Measurements from ENCODE around the gene MIER1. TPM values are rescaled to one million over a fixed set of nuclear protein-coding genes. Genes with fewer than 3 reads are reported as not detected.
A peak's percentile ranks its signal among the peaks of the same experiment; 100 is the strongest.

MIER1 gene
- total RNA-seq, 1 donor from 2014 or later, result 40.1 TPM

GRCh38 chr1:66925558-66925910 lies 744 bp downstream of the MIER1 start:
- Mint-ChIP-seq H3K27me3 (ENCODE audit: low read depth) (no peaks in the 10 kb centered on the region), H3K9me3 (ENCODE audit: low read depth) (no peaks in the 10 kb centered on the region), H3K27ac (ENCODE audit: unreplicated experiment) (peak overlapping the region; percentile 97), H3K4me1 (ENCODE audit: low read depth) (peaks cover 43% of the 10 kb centered on the region), H3K36me3 (ENCODE audit: low read depth) (no peaks in the 10 kb centered on the region), H3K4me3 (ENCODE audit: unreplicated experiment) (peak overlapping the region; percentile 95)
- TF ChIP-seq, protein P1, sequence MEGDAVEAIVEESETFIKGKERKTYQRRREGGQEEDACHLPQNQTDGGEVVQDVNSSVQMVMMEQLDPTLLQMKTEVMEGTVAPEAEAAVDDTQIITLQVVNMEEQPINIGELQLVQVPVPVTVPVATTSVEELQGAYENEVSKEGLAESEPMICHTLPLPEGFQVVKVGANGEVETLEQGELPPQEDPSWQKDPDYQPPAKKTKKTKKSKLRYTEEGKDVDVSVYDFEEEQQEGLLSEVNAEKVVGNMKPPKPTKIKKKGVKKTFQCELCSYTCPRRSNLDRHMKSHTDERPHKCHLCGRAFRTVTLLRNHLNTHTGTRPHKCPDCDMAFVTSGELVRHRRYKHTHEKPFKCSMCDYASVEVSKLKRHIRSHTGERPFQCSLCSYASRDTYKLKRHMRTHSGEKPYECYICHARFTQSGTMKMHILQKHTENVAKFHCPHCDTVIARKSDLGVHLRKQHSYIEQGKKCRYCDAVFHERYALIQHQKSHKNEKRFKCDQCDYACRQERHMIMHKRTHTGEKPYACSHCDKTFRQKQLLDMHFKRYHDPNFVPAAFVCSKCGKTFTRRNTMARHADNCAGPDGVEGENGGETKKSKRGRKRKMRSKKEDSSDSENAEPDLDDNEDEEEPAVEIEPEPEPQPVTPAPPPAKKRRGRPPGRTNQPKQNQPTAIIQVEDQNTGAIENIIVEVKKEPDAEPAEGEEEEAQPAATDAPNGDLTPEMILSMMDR (IDR thresholded peaks at IDR 0.05), result no peak
- DNase-seq (ENCODE audit: low spot score), result no peak

DNA sequence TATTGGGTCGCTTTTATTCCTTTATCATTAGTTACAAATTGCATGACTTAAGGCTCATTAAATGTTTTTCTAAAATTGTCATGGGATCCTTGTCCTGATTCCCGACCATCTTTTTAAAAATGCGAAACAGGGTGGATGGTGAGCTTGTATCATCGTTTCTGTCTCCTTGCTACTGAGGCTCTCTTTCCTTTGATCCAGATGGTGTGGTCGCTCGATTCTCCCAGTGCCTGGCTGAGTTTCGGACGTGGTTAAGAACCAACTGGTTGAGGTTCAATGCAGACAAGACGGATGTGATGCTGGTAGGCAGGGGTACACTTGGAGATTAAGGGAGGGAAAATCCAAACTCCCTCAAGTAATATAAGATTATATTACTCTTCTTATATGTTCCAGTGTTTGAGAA lies 1.2 kb downstream of the MIER1 start:
- no peak for DNase-seq (ENCODE audit: low spot score)
- no peaks in the 10 kb centered on the region for H3K36me3 Mint-ChIP-seq (ENCODE audit: low read depth)
- no peaks in the 10 kb centered on the region for H3K9me3 Mint-ChIP-seq (ENCODE audit: low read depth)
- H3K4me1 Mint-ChIP-seq (ENCODE audit: low read depth), result peaks cover 43% of the 10 kb centered on the region
- H3K27me3 Mint-ChIP-seq (ENCODE audit: low read depth), result no peaks in the 10 kb centered on the region
- TF ChIP-seq, protein P1 (IDR thresholded peaks at IDR 0.05), result no peak
- H3K4me3 Mint-ChIP-seq (ENCODE audit: unreplicated experiment), result peak overlapping the region; percentile 95
- peak overlapping the region; percentile 97 for H3K27ac Mint-ChIP-seq (ENCODE audit: unreplicated experiment)

- no peak for DNase-seq (ENCODE audit: low spot score)
- peaks cover 57% of the 10 kb centered on the region for H3K4me1 Mint-ChIP-seq (ENCODE audit: low read depth)
- no peaks in the 10 kb centered on the region for H3K9me3 Mint-ChIP-seq (ENCODE audit: low read depth)
- no peaks in the 10 kb centered on the region for H3K27me3 Mint-ChIP-seq (ENCODE audit: low read depth)
- TF ChIP-seq, protein P1 (IDR thresholded peaks at IDR 0.05), result no peak
- H3K27ac Mint-ChIP-seq (ENCODE audit: unreplicated experiment), result no peak overlapping the region
- no peak overlapping the region for H3K4me3 Mint-ChIP-seq (ENCODE audit: unreplicated experiment)
- H3K36me3 Mint-ChIP-seq (ENCODE audit: low read depth), result no peaks in the 10 kb centered on the region
These were observed 2.7 kb downstream of the MIER1 start for GRCh38 chr1:66927528-66927927.

DNA sequence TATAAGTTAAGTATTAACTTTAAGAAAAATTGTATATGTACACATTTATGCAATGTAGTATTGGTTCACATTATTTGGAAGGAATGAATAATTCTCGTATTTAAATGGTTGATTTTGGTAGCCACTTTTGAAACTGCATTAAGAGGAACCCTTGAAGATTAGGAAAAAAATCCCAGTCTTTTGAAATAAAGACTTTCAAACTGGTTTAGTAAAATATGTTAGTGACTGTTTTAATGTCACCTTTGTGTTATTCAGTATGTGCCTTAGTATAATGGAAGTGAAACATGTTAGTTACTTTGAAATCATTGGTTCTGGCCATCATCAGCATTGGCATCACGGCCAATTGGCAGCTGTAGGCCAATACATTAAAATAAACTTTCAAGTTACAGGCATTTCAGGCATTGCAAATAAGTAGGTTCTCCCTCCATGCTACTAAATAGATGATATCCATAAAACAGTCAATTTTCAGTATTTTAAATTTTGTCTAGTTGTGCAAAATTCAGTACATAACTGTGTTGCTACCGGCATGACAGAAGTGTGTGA lies 4.4 kb downstream of the MIER1 start:
- TF ChIP-seq, protein P1 (IDR thresholded peaks at IDR 0.05), result no peak
- H3K36me3 Mint-ChIP-seq (ENCODE audit: low read depth), result no peaks in the 10 kb centered on the region
- H3K9me3 Mint-ChIP-seq (ENCODE audit: low read depth), result no peaks in the 10 kb centered on the region
- peak overlapping the region; percentile 98 for H3K27ac Mint-ChIP-seq (ENCODE audit: unreplicated experiment)
- H3K4me1 Mint-ChIP-seq (ENCODE audit: low read depth), result peaks cover 59% of the 10 kb centered on the region
- peak overlapping the region; percentile 82 for H3K4me3 Mint-ChIP-seq (ENCODE audit: unreplicated experiment)
- H3K27me3 Mint-ChIP-seq (ENCODE audit: low read depth), result no peaks in the 10 kb centered on the region
- no peak for DNase-seq (ENCODE audit: low spot score)

GRCh38 chr1:66929691-66929998 lies 4.9 kb downstream of the MIER1 start:
- TF ChIP-seq, protein P1 (IDR thresholded peaks at IDR 0.05), result no peak
- Mint-ChIP-seq H3K36me3 (ENCODE audit: low read depth) (no peaks in the 10 kb centered on the region), H3K9me3 (ENCODE audit: low read depth) (no peaks in the 10 kb centered on the region), H3K4me3 (ENCODE audit: unreplicated experiment) (peak overlapping the region; percentile 82), H3K27ac (ENCODE audit: unreplicated experiment) (peak overlapping the region; percentile 98), H3K27me3 (ENCODE audit: low read depth) (no peaks in the 10 kb centered on the region), H3K4me1 (ENCODE audit: low read depth) (peaks cover 63% of the 10 kb centered on the region)
- no peak for DNase-seq (ENCODE audit: low spot score)
